Measurements from ENCODE around the gene GSAP. TPM values are rescaled to one million over a fixed set of nuclear protein-coding genes. Genes with fewer than 3 reads are reported as not detected.
"Not testable (repeated sequence)": the region's sequence is repeated elsewhere in the genome, so short reads cannot be mapped to it uniquely, and the experiment has no call there.

Gene GSAP
- total RNA-seq, 1 experiment from 2014 or later: 6.5 TPM

- TF ChIP-seq EZH2 (IDR thresholded peaks at IDR 0.05; ENCODE audit: low read length, unreplicated experiment) (no peak), EZH2phosphoT487 (IDR thresholded peaks at IDR 0.05; ENCODE audit: borderline replicate concordance, low read length) (no peak)
- TF ChIP-seq, protein P1, sequence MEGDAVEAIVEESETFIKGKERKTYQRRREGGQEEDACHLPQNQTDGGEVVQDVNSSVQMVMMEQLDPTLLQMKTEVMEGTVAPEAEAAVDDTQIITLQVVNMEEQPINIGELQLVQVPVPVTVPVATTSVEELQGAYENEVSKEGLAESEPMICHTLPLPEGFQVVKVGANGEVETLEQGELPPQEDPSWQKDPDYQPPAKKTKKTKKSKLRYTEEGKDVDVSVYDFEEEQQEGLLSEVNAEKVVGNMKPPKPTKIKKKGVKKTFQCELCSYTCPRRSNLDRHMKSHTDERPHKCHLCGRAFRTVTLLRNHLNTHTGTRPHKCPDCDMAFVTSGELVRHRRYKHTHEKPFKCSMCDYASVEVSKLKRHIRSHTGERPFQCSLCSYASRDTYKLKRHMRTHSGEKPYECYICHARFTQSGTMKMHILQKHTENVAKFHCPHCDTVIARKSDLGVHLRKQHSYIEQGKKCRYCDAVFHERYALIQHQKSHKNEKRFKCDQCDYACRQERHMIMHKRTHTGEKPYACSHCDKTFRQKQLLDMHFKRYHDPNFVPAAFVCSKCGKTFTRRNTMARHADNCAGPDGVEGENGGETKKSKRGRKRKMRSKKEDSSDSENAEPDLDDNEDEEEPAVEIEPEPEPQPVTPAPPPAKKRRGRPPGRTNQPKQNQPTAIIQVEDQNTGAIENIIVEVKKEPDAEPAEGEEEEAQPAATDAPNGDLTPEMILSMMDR (conservative IDR thresholded peaks at IDR 0.05; ENCODE audit: low read depth, low read length): no peak
- Histone ChIP-seq H3K27ac (ENCODE audit: low read length) (no peak overlapping the region), H2AFZ (ENCODE audit: low read length) (no peak overlapping the region), H3K9me3 (ENCODE audit: low read length) (no peaks in the 10 kb centered on the region), H4K20me1 (ENCODE audit: low read length) (no peaks in the 10 kb centered on the region), H3K36me3 (ENCODE audit: low read depth, low read length) (no peaks in the 10 kb centered on the region), H3K27me3 (ENCODE audit: low read length) (no peaks in the 10 kb centered on the region), H3K9me2 (replicated peaks; ENCODE audit: low read length) (no peaks in the 10 kb centered on the region), H3K79me2 (ENCODE audit: low read length) (no peaks in the 10 kb centered on the region), H3K4me3 (ENCODE audit: low read length) (no peak overlapping the region), H3K4me2 (ENCODE audit: low read length) (no peak overlapping the region), H3F3A (ENCODE audit: low read length, unreplicated experiment) (no peaks in the 10 kb centered on the region), H3K9ac (ENCODE audit: low read length) (no peak overlapping the region), H3K4me1 (ENCODE audit: insufficient read depth, low read length) (no peaks in the 10 kb centered on the region)
- BruUV-seq (replicated peaks): no TSS peak
- ATAC-seq (no peak), DNase-seq (no peak)
- CTCF ChIA-PET: no interaction called here
- POLR2A ChIA-PET (ENCODE audit: unreplicated experiment): no interaction called here
- intact Hi-C loops (cut with micrococcal nuclease): no loop called here
Measured at GRCh38 chr7:77281780-77282478, 134.2 kb downstream of the GSAP start.

DNA sequence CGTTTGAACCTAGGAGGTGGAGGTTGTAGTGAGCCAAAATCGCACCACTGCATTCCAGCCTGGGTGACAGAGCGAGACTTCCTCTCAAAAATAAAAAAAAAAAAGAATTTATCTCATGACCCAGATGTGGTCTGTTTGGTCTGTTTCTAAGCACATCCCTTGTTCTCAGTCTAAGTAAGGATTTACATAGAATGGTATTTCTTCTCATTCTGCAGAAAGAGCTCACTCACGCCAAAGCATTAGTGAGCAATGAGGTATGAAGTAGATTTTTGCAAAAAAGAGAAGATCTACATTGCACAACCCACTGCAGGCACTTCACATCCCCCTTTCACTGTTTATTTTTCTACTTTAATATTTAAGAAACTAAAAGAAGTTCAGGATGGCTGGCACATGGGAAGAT lies 140.0 kb downstream of the GSAP start:
- H3F3A ChIP-seq (ENCODE audit: low read length, unreplicated experiment): no peaks in the 10 kb centered on the region
- H2AFZ ChIP-seq (ENCODE audit: low read length): no peak overlapping the region
- no peaks in the 10 kb centered on the region for H3K27me3 ChIP-seq (ENCODE audit: low read length)
- H3K36me3 ChIP-seq (ENCODE audit: low read depth, low read length): no peaks in the 10 kb centered on the region
- H3K9me3 ChIP-seq (ENCODE audit: low read length): no peaks in the 10 kb centered on the region
- no peaks in the 10 kb centered on the region for H3K4me1 ChIP-seq (ENCODE audit: insufficient read depth, low read length)
- H3K27ac ChIP-seq (ENCODE audit: low read length): no peak overlapping the region
- intact Hi-C loops (cut with micrococcal nuclease): no loop called here
- no peak overlapping the region for H3K9ac ChIP-seq (ENCODE audit: low read length)
- ATAC-seq: no peak
- CTCF ChIA-PET: no interaction called here
- no peak overlapping the region for H3K4me3 ChIP-seq (ENCODE audit: low read length)
- H4K20me1 ChIP-seq (ENCODE audit: low read length): no peaks in the 10 kb centered on the region
- POLR2A ChIA-PET (ENCODE audit: unreplicated experiment): no interaction called here
- TF ChIP-seq EZH2 (IDR thresholded peaks at IDR 0.05; ENCODE audit: low read length, unreplicated experiment) (no peak), EZH2phosphoT487 (IDR thresholded peaks at IDR 0.05; ENCODE audit: borderline replicate concordance, low read length) (no peak)
- TF ChIP-seq, protein P1 (conservative IDR thresholded peaks at IDR 0.05; ENCODE audit: low read depth, low read length): no peak
- H3K4me2 ChIP-seq (ENCODE audit: low read length): no peak overlapping the region
- BruUV-seq (replicated peaks): no TSS peak
- H3K9me2 ChIP-seq (replicated peaks; ENCODE audit: low read length): no peaks in the 10 kb centered on the region
- no peaks in the 10 kb centered on the region for H3K79me2 ChIP-seq (ENCODE audit: low read length)
- no peak for DNase-seq

DNA sequence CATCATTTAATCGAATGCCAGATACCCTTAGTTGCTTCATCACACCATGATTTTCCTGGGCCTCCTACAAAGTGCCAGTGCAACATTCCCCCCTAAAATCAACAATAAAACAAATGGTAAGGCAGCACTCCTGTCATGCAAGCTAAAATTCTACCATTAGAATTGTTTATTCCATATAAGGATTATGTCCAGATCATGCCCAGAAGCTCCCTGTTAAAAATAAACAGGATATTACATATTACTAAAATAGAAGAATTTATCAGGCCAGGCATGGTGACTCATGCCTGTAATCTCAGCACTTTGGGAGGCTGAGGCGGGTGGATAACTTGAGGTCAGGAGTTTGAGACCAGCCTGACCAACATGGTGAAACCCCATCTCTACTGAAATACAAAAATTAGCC lies 140.5 kb downstream of the GSAP start:
- H3K79me2 ChIP-seq (ENCODE audit: low read length); H3K9me2 ChIP-seq (replicated peaks; ENCODE audit: low read length); H3K36me3 ChIP-seq (ENCODE audit: low read depth, low read length); intact Hi-C loops (cut with micrococcal nuclease); BruUV-seq (replicated peaks); DNase-seq; H3K4me1 ChIP-seq (ENCODE audit: insufficient read depth, low read length); POLR2A ChIA-PET (ENCODE audit: unreplicated experiment); H3K9ac ChIP-seq (ENCODE audit: low read length); H3K9me3 ChIP-seq (ENCODE audit: low read length); H2AFZ ChIP-seq (ENCODE audit: low read length); H3F3A ChIP-seq (ENCODE audit: low read length, unreplicated experiment); H3K27me3 ChIP-seq (ENCODE audit: low read length); H3K4me3 ChIP-seq (ENCODE audit: low read length); ATAC-seq; H3K4me2 ChIP-seq (ENCODE audit: low read length); H4K20me1 ChIP-seq (ENCODE audit: low read length); H3K27ac ChIP-seq (ENCODE audit: low read length): not testable (repeated sequence)
- CTCF ChIA-PET: interaction anchor here (0.6 kb wide), 1 partner anchor 593 kb away, joined by 3 read pairs; no protein-coding TSS in a partner anchor
